ENCODE results near the gene TOMM20. TPM values are rescaled to one million over a fixed set of nuclear protein-coding genes. Genes with fewer than 3 reads are reported as not detected.

TOMM20 gene
- total RNA-seq, 3 donors from 2014 or later, result 112 to 153 (median 112) TPM

GRCh38 chr1:235147269-235147668, 18.6 kb upstream of the TOMM20 start:
- H3K36me3 ChIP-seq, result peaks cover 4% of the 10 kb centered on the region
- intact Hi-C loops (cut with DNase I; ENCODE audit: low total_unique reads), result no loop called here
- no peak overlapping the region for H3K4me3 ChIP-seq
- TF ChIP-seq CTCF (IDR thresholded peaks at IDR 0.05) (no peak), POLR2AphosphoS5 (IDR thresholded peaks at IDR 0.05) (no peak), POLR2A (IDR thresholded peaks at IDR 0.05) (no peak)
- no peaks in the 10 kb centered on the region for H3K27me3 ChIP-seq
- H3K4me1 ChIP-seq, result no peaks in the 10 kb centered on the region
- H3K27ac ChIP-seq, result no peak overlapping the region
- no peak for DNase-seq (ENCODE audit: low spot score in 2 of 2)
- H3K9me3 ChIP-seq, result no peaks in the 10 kb centered on the region

- H3K27me3 ChIP-seq, result no peaks in the 10 kb centered on the region
- no peak overlapping the region for H3K27ac ChIP-seq
- TF ChIP-seq POLR2AphosphoS5 (IDR thresholded peaks at IDR 0.05) (no peak), POLR2A (IDR thresholded peaks at IDR 0.05) (no peak), CTCF (IDR thresholded peaks at IDR 0.05) (no peak)
- H3K4me3 ChIP-seq, result no peak overlapping the region
- H3K9me3 ChIP-seq, result no peaks in the 10 kb centered on the region
- DNase-seq (ENCODE audit: low spot score in 2 of 2), result no peak
- intact Hi-C loops (cut with DNase I; ENCODE audit: low total_unique reads), result no loop called here
- H3K4me1 ChIP-seq, result no peaks in the 10 kb centered on the region
- H3K36me3 ChIP-seq, result peaks cover 4% of the 10 kb centered on the region
Measured at GRCh38 chr1:235145639-235146038, 17.0 kb upstream of the TOMM20 start.

GRCh38 chr1:235142991-235143390, 14.4 kb upstream of the TOMM20 start:
- Histone ChIP-seq H3K4me1 (no peaks in the 10 kb centered on the region), H3K4me3 (no peak overlapping the region), H3K27me3 (no peaks in the 10 kb centered on the region), H3K36me3 (peaks cover 4% of the 10 kb centered on the region), H3K27ac (no peak overlapping the region), H3K9me3 (no peaks in the 10 kb centered on the region)
- intact Hi-C loops (cut with DNase I; ENCODE audit: low total_unique reads), result no loop called here
- TF ChIP-seq CTCF (IDR thresholded peaks at IDR 0.05), result no peak
- no peak for TF ChIP-seq POLR2AphosphoS5 (IDR thresholded peaks at IDR 0.05)
- no peak for TF ChIP-seq POLR2A (IDR thresholded peaks at IDR 0.05)
- no peak for DNase-seq (ENCODE audit: low spot score in 2 of 2)

- no peaks in the 10 kb centered on the region for H3K9me3 ChIP-seq
- no peak overlapping the region for H3K4me3 ChIP-seq
- no peaks in the 10 kb centered on the region for H3K4me1 ChIP-seq
- no peak overlapping the region for H3K27ac ChIP-seq
- intact Hi-C loops (cut with DNase I; ENCODE audit: low total_unique reads), result no loop called here
- TF ChIP-seq POLR2A (IDR thresholded peaks at IDR 0.05), result no peak
- no peak for TF ChIP-seq CTCF (IDR thresholded peaks at IDR 0.05)
- TF ChIP-seq POLR2AphosphoS5 (IDR thresholded peaks at IDR 0.05), result no peak
- DNase-seq (ENCODE audit: low spot score in 2 of 2), result no peak
- H3K27me3 ChIP-seq, result no peaks in the 10 kb centered on the region
- no peaks in the 10 kb centered on the region for H3K36me3 ChIP-seq
Measured at GRCh38 chr1:235139315-235139714, 10.7 kb upstream of the TOMM20 start.

GRCh38 chr1:235138821-235139220, 10.2 kb upstream of the TOMM20 start:
- H3K4me1 ChIP-seq, result no peaks in the 10 kb centered on the region
- H3K27ac ChIP-seq, result no peak overlapping the region
- intact Hi-C loops (cut with DNase I; ENCODE audit: low total_unique reads), result no loop called here
- no peaks in the 10 kb centered on the region for H3K36me3 ChIP-seq
- H3K27me3 ChIP-seq, result no peaks in the 10 kb centered on the region
- no peak for TF ChIP-seq POLR2AphosphoS5 (IDR thresholded peaks at IDR 0.05)
- TF ChIP-seq POLR2A (IDR thresholded peaks at IDR 0.05), result no peak
- no peak for TF ChIP-seq CTCF (IDR thresholded peaks at IDR 0.05)
- H3K9me3 ChIP-seq, result no peaks in the 10 kb centered on the region
- no peak for DNase-seq (ENCODE audit: low spot score in 2 of 2)
- H3K4me3 ChIP-seq, result no peak overlapping the region

Measured in breast epithelium (tissue), 4 donors.